ENCODE results near the gene LRRC8D. TPM values are rescaled to one million over a fixed set of nuclear protein-coding genes. Genes with fewer than 3 reads are reported as not detected.

LRRC8D gene
- total RNA-seq, 1 experiment from 2014 or later: 42.0 TPM

DNA sequence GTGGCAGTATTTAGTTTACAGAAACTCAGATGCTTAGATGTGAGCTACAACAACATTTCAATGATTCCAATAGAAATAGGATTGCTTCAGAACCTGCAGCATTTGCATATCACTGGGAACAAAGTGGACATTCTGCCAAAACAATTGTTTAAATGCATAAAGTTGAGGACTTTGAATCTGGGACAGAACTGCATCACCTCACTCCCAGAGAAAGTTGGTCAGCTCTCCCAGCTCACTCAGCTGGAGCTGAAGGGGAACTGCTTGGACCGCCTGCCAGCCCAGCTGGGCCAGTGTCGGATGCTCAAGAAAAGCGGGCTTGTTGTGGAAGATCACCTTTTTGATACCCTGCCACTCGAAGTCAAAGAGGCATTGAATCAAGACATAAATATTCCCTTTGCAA lies 114.4 kb downstream of the LRRC8D start:
- TF ChIP-seq, protein P1, sequence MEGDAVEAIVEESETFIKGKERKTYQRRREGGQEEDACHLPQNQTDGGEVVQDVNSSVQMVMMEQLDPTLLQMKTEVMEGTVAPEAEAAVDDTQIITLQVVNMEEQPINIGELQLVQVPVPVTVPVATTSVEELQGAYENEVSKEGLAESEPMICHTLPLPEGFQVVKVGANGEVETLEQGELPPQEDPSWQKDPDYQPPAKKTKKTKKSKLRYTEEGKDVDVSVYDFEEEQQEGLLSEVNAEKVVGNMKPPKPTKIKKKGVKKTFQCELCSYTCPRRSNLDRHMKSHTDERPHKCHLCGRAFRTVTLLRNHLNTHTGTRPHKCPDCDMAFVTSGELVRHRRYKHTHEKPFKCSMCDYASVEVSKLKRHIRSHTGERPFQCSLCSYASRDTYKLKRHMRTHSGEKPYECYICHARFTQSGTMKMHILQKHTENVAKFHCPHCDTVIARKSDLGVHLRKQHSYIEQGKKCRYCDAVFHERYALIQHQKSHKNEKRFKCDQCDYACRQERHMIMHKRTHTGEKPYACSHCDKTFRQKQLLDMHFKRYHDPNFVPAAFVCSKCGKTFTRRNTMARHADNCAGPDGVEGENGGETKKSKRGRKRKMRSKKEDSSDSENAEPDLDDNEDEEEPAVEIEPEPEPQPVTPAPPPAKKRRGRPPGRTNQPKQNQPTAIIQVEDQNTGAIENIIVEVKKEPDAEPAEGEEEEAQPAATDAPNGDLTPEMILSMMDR (IDR thresholded peaks at IDR 0.05; ENCODE audit: unreplicated experiment): no peak
- POLR2A ChIA-PET: interaction anchor here (1.7 kb wide), 1 partner anchor 26 kb away, joined by 3 read pairs; no protein-coding TSS in a partner anchor
- Mint-ChIP-seq H3K27ac (ENCODE audit: low read depth, unreplicated experiment) (no peak overlapping the region), H3K36me3 (ENCODE audit: insufficient read depth, unreplicated experiment) (peaks cover 32% of the 10 kb centered on the region), H3K27me3 (ENCODE audit: insufficient read depth, unreplicated experiment) (no peaks in the 10 kb centered on the region), H3K4me3 (ENCODE audit: unreplicated experiment) (no peak overlapping the region), H3K9me3 (ENCODE audit: unreplicated experiment) (no peaks in the 10 kb centered on the region), H3K4me1 (ENCODE audit: insufficient read depth, unreplicated experiment) (no peaks in the 10 kb centered on the region)
- CTCF ChIA-PET: no interaction called here
- intact Hi-C loops (cut with micrococcal nuclease): no loop called here
- DNase-seq (ENCODE audit: unreplicated experiment): no peak
- BruUV-seq (replicated peaks): no TSS peak

DNA sequence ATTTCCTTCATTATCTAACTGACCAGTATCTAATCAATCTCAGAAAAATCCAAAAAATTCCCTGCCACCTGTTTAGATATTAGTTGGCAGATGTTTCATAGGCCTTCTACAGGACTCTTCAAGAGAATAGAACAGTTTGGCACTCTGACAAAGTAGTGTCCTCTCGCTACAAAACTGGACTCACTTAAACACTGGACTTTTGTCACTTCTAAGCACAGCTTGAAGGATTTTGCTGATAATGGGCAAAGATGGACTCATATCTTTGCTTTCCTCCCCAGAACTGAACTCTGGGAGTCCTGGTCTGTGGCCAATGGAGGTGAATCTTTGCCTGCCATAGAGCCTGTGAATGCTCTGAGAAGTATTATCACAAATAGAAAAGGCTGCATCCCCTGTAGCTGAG lies 115.9 kb downstream of the LRRC8D start:
- no TSS peak for BruUV-seq (replicated peaks)
- Mint-ChIP-seq H3K4me1 (ENCODE audit: insufficient read depth, unreplicated experiment) (no peaks in the 10 kb centered on the region), H3K9me3 (ENCODE audit: unreplicated experiment) (no peaks in the 10 kb centered on the region), H3K27ac (ENCODE audit: low read depth, unreplicated experiment) (no peak overlapping the region), H3K27me3 (ENCODE audit: insufficient read depth, unreplicated experiment) (no peaks in the 10 kb centered on the region), H3K36me3 (ENCODE audit: insufficient read depth, unreplicated experiment) (peaks cover 32% of the 10 kb centered on the region), H3K4me3 (ENCODE audit: unreplicated experiment) (no peak overlapping the region)
- ChIA-PET CTCF (no interaction called here), POLR2A (interaction anchor here (0.6 to 1.5 kb wide), 3 partner anchors 10 to 54 kb away, joined by 3 to 6 read pairs (median 3); no protein-coding TSS in a partner anchor)
- intact Hi-C loops (cut with micrococcal nuclease): no loop called here
- no peak for DNase-seq (ENCODE audit: unreplicated experiment)
- TF ChIP-seq, protein P1 (IDR thresholded peaks at IDR 0.05; ENCODE audit: unreplicated experiment): no peak

DNA sequence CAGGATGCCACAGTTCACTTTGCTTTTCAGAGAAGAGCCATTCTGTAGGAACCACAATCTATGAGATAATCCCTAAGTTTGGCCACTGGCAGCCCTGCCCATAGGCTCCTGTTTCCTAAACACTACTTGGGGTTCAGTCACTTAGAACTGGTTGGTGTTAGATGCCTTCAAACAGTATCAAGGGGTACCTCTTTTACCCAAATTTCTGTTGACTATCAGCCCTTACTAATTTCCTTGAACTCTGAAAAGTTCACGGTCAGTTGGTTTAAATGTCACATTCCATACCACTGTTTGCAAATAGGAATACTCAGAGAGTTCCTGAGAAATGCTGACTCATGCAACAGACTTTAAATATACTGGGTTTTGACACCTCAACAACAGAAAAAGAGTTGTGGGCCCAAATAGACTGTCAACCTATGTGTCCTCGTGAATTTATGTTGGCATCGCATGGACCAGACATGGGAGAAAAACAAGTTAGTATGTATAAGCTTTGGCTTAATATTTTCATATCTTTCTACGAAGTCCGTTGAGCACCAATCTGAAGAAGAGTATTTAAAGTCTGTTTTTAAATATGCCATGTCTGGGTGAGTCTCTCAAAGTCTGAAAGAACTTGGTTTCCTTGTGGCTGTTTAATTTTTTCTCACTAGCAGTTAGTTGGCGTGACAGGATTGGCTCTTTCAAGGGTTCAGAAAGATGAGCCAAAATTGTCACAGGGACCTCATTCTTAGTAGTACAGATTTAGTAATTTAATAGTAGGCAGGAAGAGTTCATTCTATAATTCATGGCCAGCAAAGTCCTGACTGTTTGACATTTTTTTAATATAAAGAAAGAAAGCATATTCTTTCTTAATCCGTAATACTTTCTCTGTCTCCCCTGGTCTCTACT lies 117.6 kb downstream of the LRRC8D start:
- no TSS peak for BruUV-seq (replicated peaks)
- H3K9me3 Mint-ChIP-seq (ENCODE audit: unreplicated experiment): no peaks in the 10 kb centered on the region
- CTCF ChIA-PET: interaction anchor here (0.7 to 1.0 kb wide), 2 partner anchors 48 to 108 kb away, joined by 3 read pairs; no protein-coding TSS in a partner anchor
- no peak overlapping the region for H3K27ac Mint-ChIP-seq (ENCODE audit: low read depth, unreplicated experiment)
- H3K4me1 Mint-ChIP-seq (ENCODE audit: insufficient read depth, unreplicated experiment): peaks cover 9% of the 10 kb centered on the region
- POLR2A ChIA-PET: interaction anchor here (0.6 to 1.4 kb wide), 3 partner anchors 28 to 1964 kb away, joined by 3 to 4 read pairs (median 3); no protein-coding TSS in a partner anchor
- no peak overlapping the region for H3K4me3 Mint-ChIP-seq (ENCODE audit: unreplicated experiment)
- TF ChIP-seq, protein P1 (IDR thresholded peaks at IDR 0.05; ENCODE audit: unreplicated experiment): no peak
- peaks cover 30% of the 10 kb centered on the region for H3K36me3 Mint-ChIP-seq (ENCODE audit: insufficient read depth, unreplicated experiment)
- DNase-seq (ENCODE audit: unreplicated experiment): no peak
- no peaks in the 10 kb centered on the region for H3K27me3 Mint-ChIP-seq (ENCODE audit: insufficient read depth, unreplicated experiment)
- intact Hi-C loops (cut with micrococcal nuclease): no loop called here

DNA sequence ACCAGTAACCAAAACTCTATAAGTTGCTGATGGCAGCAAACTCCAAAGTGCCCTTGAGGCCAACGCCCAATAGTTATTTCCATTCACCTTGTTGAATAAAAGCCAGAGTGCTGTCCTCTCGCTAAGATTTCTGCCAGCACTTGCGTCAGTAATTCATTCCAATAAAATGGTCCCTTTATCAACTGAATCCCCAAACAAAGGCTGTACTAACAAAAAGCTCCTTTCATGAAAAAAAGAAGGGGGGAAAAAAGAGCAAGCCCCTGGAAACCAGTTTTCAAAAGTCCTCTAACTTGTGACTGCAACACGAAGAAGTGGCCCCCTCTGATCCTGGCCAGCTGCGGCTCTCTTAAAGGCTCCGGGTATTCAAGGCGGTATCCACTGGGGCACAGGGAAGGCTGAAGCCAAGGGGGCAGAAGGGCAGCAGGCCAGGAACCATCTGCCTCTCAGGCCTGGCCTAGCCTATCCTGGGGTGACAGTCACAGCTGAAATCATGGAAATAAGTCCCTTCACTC lies 118.3 kb downstream of the LRRC8D start:
- no peak overlapping the region for H3K4me3 Mint-ChIP-seq (ENCODE audit: unreplicated experiment)
- BruUV-seq (replicated peaks): no TSS peak
- H3K36me3 Mint-ChIP-seq (ENCODE audit: insufficient read depth, unreplicated experiment): peaks cover 25% of the 10 kb centered on the region
- CTCF ChIA-PET: interaction anchor here (0.7 kb wide), 1 partner anchor 107 kb away, joined by 3 read pairs; no protein-coding TSS in a partner anchor
- H3K9me3 Mint-ChIP-seq (ENCODE audit: unreplicated experiment): no peaks in the 10 kb centered on the region
- H3K27me3 Mint-ChIP-seq (ENCODE audit: insufficient read depth, unreplicated experiment): no peaks in the 10 kb centered on the region
- TF ChIP-seq, protein P1 (IDR thresholded peaks at IDR 0.05; ENCODE audit: unreplicated experiment): no peak
- intact Hi-C loops (cut with micrococcal nuclease): no loop called here
- no peak for DNase-seq (ENCODE audit: unreplicated experiment)
- POLR2A ChIA-PET: interaction anchor here (0.6 to 1.4 kb wide), 4 partner anchors 19 to 1963 kb away, joined by 3 read pairs; no protein-coding TSS in a partner anchor
- H3K27ac Mint-ChIP-seq (ENCODE audit: low read depth, unreplicated experiment): no peak overlapping the region
- peaks cover 14% of the 10 kb centered on the region for H3K4me1 Mint-ChIP-seq (ENCODE audit: insufficient read depth, unreplicated experiment)
